Activated gamma-delta T cell treated with anti-CD3 and anti-CD28 coated beads, Interleukin-2, amount 50 U/mL, for 16 hours (primary cell): Measurements from ENCODE around the gene SCN4A.
"Not testable (repeated sequence)": the region's sequence is repeated elsewhere in the genome, so short reads cannot be mapped to it uniquely, and the experiment has no call there.

Experiments used
- DNase-seq: peaks from one replicate; pipeline ENCODE4 v3.0.0-alpha.2; 2020; ENCODE audit warnings: low read depth

SCN4A gene

DNA sequence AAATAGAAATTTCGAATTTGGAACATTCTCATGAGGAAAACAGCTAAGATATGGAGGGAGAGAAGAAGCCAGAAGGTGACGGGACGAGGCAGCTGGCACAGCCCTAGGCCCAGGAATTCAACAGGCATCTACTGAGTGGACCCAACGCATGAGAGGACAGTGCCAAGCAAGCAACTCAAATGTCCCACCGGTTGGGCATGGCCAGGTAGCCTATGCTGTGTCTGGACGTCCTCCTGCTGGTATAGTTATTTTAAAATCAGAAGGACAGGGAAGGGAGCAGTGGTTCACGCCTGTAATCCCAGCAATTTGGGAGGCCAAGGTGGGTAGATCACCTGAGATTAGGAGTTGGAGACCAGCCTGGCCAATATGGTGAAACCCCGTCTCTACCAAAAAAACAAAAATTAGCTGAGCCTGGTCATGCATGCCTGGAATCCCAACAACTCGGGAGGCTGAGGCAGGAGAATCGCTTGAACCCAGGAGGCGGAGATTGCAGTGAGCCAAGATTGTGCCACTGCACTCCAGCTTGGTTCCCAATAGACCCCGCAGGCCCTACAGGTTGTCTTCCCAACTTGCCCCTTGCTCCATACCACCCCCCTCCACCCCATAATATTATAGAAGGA, 56.0 kb downstream of the SCN4A start:
- DNase-seq, result no peak

DNA sequence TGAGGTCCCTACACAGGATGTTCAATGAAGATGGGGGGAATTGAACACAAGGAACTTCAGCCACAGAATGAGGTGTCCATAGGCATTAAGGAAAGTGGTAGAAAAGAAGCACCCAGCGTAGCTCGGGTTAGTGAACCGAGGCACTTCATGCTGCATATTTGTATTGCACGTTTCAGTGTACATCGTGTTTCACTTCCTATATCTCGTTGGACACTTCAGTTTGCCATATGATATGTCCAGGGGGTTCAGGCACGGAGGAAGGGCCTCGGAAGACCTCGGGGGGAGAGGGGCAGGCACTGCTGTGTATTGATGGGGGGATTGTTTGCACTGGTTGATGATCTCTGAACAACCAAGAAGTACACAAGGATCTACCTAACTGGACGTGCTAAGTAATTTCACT, 57.0 kb downstream of the SCN4A start:
- DNase-seq, result not testable (repeated sequence)

DNA sequence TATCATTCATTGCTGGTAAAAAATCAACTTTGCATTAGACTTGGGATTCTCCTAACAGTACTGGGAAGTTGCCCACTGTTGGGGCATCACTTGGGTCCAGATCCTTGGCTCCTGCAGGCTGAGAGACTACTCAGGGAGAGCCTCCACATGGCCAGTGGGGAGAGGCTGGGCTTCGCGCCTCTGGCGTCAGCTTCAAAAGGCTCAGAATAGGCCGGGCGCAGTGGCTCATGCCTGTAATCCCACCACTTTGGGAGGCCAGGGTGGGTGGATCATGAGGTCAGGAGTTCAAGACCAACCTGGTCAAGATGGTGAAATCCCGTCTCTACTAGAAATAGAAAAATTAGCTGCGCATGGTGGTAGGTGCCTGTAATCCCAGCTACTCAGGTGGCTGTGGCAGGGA, 58.2 kb downstream of the SCN4A start:
- DNase-seq, result no peak

DNA sequence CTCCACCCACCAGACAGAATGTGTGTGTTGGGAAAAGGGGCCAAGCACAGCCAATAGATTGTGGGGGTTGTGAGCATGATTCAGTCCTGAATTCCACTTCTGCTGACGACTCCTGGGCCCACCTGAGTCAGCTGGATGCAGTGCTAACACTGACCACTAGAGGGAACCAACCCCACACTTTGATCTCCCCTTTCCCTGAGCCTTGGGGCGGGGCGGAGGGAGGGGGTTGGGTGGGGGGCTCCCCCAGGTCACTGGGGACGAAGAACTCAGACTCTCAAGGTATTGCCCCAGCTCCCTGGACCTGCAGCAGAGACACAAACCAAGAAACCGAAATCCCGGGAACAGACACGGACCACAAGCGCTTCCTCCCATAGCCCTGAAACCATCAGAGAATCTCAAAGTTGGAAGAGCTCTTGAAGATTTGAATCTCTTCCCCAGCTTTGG, 61.0 kb downstream of the SCN4A start:
- DNase-seq, result peak; percentile 55

DNA sequence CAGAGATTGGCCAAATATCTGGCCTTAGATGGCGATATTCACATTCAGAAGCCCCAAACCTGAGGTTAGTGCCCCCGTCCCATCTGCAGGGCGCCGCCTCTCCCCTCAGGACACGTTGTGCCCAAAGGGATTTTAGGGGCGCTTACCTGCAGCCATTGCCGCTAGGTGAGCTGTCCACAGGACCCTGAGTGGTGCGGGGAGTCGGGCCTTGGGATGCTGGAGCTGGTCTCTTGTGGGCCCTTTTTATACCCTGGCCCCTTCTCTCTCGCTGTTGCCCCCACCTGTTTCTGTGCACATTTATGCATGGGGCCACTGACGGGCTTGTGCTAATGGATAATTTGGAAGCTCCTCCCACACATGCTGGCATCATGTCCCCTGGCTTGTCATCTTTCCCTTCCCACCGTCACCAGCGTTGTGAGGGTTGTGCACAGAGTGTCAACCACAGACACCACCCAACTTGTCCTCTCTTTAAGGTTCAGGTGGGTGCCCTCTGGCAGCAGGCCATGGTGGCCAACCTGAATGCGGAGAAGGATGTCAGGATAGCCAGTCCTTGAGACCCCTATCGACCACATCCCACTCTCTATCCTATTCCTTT, 61.6 kb downstream of the SCN4A start, which contains the start of gene CSHL1:
Gene CSHL1 (minus strand): TSS at position 218 of the 595 bp plus-strand sequence. CDS start 62 bp downstream, at position 156.
- no peak for DNase-seq

DNA sequence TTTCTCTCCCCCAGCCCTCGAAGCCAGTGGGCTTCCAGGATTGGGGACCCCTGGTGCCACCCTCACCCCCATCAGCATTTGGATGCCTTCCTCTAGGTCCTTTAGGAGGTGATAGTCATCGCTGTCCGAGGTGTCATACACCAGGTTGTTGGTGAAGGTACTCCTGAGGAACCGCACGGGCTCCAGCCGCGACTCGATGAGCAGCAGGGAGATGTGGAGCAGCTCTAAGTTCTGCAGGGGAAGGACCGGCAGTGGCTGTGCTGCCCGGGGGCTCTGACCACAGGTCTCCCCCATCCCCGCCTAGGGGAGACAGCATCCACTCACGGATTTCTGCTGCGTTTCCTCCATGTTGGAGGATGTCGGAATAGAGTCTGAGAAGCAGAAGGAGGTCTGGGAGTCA, 62.6 kb downstream of the SCN4A start:
- no peak for DNase-seq

DNA sequence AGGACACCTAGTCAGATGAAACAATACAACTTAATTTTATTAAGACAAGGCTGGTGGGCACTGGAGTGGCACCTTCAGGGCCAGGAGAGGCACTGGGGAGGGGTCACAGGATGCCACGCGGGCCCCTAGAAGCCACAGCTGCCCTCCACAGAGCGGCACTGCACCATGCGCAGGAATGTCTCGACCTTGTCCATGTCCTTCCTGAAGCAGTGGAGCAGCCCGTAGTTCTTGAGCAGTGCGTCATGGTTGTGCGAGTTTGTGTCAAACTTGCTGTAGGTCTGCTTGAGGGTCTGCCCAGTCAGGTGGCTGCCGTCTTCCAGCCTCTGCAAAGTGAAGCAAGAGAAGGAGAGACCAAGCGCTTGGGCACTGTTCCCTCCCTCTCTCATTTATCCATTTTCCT, 63.1 kb downstream of the SCN4A start:
- not testable (repeated sequence) for DNase-seq

DNA sequence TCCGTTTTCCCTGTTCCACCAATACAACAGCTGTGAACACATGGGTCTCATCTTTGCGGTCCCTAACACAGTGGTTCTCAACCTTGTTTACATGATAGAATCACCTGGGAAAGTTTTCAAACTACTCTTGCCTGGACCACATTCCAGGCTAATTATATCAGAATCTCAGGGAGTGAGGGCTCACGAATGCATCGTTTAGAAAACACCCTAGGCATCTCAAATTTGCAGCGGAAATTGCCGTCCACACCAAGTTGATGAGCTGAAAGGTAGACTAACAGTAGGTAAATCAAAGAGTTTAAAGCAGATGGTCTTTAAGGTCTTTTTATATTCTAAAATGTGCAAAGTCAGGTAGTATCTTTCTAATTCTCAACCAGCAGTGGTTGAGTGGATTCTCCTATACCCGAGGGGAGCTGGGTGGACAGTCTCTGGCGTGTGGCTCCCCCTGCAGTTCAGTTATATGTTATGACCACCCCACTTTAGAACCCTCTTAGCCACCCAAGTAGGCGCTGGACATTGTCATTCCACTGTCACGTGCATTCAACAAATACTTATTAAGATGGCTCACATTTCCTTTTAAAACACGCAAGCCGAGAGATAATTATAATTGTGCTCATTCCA, 65.4 kb downstream of the SCN4A start:
- not testable (repeated sequence) for DNase-seq

DNA sequence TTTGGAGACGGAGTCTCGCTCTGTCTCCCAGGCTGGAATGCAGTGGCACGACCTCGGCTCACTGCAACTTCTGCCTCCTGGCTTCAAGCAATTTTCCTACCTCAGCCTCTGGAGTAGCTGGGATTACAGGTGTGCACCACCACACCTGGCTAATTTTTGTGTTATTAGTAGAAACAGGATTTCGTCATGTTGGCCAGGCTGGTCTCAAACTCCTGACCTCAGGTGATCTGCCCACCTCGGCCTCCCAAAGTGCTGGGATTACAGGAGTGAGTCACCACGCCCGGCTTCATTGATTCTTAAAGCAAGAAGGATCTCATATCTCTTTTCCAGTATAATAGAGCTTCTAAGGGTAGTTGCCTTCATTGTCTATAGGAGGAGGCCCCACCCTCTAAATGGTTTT, 67.9 kb downstream of the SCN4A start:
- not testable (repeated sequence) for DNase-seq

DNA sequence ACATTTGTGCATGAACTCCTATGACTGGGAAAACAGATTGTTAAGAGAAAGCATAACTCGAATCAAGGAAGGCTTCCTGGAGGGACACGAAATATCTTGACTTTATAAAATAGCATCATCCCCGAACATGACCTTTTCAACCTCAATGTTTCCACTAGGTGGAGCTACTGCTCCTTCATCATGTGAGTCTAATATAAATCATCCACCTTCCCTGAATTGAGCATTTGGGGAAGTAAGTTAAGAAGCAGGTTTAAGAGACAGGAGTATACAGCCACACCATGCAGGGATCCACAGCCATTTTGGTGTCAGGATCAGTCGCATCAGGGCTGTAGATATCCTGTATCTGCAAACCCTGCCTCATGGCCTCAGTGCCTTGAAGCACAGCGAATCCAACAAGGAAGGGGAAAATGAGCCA, 68.9 kb downstream of the SCN4A start:
- DNase-seq, result not testable (repeated sequence)

DNA sequence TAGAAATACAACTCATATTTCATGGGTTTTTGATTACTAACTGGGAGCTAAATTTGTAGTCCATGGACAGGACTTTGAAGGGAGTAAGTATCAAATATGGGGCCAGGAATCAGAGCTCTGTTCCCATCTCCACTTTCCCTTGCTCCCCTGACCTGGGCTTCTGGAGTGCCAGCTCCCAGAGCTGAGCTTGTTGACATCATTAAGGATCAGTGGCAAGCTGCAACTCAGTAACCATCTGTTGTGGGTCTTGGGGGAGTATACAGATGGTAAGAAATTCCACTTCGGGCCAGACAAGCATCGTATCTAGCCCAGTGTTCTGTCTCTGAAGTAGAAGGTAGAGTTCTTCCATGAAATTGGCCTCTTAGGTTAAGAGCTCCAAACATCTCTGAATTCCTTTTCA, 70.7 kb downstream of the SCN4A start:
- not testable (repeated sequence) for DNase-seq

DNA sequence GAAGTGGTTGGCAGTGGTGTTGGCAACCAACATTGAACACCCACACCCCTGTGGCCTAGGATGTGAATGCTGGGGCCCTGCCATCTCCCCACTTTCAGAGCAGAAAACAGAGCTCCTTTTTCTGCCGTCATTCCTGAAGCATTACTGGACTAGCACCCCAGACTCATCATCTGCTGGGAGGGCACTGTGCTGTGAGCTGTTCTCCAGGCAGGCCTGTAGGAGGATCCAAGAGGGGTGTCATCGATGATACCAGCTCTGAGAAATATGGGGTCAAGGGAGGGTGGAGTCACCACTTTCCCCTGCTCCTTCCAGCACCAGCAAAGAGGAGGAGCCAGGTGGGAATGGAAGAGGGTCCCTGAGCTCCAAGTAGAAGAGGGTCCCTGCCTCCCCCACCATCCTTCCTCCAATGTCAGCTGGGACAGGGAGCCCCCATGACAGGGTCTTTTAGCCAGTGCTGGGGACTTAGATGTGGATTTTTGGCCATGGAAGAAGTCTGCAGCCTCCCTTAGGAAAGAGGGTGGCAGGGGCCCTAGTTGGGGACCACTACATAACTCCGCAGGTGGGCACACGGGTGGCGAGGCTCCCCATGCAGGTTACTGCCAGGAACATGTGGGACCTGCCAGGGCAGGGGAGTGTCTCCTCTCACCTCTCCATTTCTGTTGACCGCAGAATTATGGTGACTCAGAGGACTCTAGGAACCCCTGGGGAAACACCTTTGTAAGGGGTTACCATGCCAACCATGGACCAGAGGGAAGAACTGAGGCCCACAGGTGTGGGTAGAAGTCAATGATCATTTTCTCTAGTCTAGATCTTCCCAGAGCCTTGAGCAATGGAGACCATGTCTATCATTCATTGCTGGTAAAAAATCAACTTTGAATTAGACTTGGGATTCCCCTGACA, 73.6 kb downstream of the SCN4A start:
- DNase-seq, result not testable (repeated sequence)

DNA sequence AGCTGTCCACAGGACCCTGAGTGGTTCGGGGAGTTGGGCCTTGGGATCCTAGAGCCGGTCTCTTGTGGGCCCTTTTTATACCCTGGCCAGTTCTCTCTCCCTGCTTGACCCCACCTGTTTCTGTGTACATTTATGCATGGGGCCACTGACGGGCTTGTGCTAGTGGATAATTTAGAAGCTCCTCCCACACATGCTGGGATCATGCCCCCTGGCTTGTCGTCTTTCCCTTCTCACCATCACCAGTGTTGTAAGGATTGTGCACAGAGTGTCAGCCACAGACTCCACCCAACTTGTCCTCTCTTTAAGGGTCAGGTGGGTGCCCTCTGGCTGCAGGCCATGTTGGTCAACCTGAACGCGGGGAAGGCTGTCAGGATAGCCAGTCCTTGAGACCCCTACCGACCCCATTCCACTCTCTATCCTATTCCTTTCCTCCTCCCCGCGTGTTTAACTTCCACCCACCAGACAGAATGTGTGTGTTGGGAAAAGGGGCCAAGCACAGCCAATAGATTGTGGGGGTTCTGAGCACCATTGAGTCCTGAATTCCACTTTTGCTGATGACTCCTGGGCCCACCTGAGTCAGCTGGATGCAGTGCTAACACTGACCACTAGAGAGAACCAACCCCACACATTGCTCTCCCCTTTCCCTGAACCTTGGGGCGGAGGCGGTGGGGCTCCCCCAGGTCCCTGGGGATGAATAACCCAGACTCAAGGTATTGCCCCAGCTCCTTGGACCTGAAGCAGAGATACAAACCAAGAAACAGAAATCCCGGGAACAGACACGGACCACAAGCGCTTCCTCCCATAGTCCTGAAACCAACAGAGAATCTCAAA, 76.0 kb downstream of the SCN4A start, which contains the start of gene CSH1:
Gene CSH1 (minus strand): TSS at position 51 of the 831 bp plus-strand sequence. CDS start 63 bp downstream, outside the sequence.
- not testable (repeated sequence) for DNase-seq

DNA sequence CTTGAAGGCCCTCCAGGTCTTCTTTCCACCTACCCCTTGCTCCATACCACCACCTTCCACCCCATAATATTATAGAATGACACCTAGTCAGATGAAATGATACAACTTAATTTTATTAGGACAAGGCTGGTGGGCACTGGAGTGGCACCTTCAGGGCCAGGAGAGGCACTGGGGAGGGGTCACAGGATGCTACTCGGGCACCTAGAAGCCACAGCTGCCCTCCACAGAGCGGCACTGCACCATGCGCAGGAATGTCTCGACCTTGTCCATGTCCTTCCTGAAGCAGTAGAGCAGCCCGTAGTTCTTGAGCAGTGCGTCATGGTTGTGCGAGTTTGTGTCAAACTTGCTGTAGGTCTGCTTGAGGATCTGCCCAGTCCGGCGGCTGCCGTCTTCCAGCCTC, 77.9 kb downstream of the SCN4A start:
- not testable (repeated sequence) for DNase-seq

DNA sequence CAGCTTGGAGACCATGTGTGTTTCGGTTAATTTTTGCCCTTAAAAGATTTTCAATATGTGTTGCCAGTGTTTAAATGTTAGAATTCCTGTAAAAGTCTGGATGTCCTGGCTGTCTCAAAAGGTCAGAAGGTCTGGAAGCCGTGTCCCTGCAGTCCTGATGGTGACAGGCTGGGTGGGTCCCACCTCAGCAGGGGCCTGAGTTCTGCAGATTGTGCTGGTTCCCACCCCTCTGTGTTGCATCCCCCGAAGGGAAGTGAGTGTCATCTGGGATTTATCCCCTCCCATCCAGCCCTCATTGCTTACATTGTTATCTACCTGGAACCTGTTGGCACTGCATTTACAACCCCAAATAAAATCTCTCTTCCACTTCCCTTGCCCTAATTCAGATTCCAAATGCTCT, 78.7 kb downstream of the SCN4A start:
- DNase-seq, result not testable (repeated sequence)

DNA sequence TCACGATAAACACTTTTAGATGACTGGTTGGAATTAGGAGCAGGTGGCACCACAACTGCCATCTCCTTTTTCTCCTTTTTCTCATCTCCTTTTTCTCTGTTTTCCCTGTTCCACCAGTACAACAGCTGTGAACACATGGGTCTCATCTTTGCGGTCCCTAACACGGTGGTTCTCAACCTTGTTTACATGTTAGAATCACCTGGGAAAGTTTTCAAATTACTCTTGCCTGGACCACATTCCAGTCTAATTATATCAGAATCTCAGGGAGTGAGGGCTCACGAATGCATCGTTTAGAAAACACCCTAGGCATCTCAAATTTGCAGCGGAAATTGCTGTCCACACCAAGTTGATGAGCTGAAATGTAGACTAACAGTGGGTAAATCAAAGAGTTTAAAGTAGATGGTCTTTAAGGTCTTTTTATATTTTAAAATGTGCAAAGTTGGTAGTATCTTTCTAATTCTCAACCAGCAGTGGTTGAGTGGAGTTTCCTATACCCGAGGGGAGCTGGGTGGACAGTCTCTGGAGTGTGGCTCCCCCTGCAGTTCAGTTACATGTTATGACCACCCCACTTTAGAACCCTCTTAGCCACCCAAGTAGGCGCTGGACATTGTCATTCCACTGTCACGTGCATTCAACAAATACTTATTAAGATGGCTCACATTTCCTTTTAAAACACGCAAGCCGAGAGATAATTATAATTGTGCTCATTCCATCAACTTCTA, 80.2 kb downstream of the SCN4A start:
- DNase-seq, result not testable (repeated sequence)

DNA sequence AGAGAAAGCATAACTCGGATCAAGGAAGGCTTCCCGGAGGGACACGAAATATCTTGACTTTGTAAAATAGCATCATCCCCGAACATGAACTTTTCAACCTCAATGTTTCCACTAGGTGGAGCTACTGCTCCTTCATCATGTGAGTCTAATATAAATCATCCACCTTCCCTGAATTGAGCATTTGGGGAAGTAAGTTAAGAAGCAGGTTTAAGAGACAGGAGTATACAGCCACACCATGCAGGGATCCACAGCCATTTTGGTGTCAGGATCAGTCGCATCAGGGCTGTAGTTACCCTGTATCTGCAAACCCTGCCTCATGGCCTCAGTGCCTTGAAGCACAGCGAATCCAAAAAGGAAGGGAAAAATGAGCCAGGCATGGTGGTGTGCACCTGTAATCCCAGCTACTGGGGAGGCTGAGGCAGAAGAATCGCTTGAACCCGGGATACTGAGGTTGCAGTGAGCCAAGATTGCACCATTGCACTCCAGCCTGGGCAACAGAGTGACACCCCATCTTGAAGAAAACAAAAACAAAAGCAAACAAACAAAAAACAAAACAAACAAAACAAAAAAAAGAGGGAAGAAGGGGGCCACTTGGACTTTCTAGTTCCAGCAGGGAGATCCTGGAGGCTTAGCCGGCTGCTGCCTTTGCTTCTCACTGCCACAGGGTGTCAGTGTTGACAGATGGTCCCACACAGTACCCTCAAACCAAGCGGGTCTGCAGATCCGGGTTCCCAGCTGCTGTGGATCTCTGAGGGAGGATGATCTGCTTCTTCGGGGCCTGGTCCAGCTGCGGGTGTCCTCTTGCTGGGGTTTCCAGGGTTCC, 83.5 kb downstream of the SCN4A start:
- not testable (repeated sequence) for DNase-seq
